Stimulated activated CD8-positive, alpha-beta memory T cell treated with anti-CD3 and anti-CD28 coated beads, Interleukin-15, amount 100 ng/mL, for 4 hours (primary cell): ENCODE measurements around the gene DHRSX.
"Not testable (repeated sequence)": the region's sequence is repeated elsewhere in the genome, so short reads cannot be mapped to it uniquely, and the experiment has no call there.

Experiments
- DNase-seq, 2 donors: peaks; one replicate each; pipeline ENCODE4 v3.0.0-alpha.2; 2020; ENCODE audit warnings: low read depth in 2 of 2

Gene DHRSX

GRCh38 chrX:2214138-2214823, 286.5 kb downstream of the DHRSX start:
- DNase-seq, result not testable (repeated sequence)

GRCh38 chrX:2211667-2212066, 289.1 kb downstream of the DHRSX start:
- not testable (repeated sequence) for DNase-seq

- DNase-seq, result no peak
Observed at GRCh38 chrX:2193273-2193592, 307.5 kb downstream of the DHRSX start.

- DNase-seq, result no peak
Observed at GRCh38 chrX:2192584-2193272, 308.0 kb downstream of the DHRSX start.

- DNase-seq, result no peak
Observed at GRCh38 chrX:2188840-2189239, 311.9 kb downstream of the DHRSX start.

GRCh38 chrX:2188330-2188792, 312.4 kb downstream of the DHRSX start:
- DNase-seq, result no peak

- no peak for DNase-seq
Observed at GRCh38 chrX:2187352-2188115, 313.2 kb downstream of the DHRSX start.

- no peak for DNase-seq
Observed at GRCh38 chrX:2185341-2186082, 315.3 kb downstream of the DHRSX start.

GRCh38 chrX:2184089-2184488, 316.7 kb downstream of the DHRSX start:
- DNase-seq, result no peak

GRCh38 chrX:2183193-2183725, 317.5 kb downstream of the DHRSX start:
- DNase-seq, result no peak

GRCh38 chrX:2177541-2177940, 323.2 kb downstream of the DHRSX start:
- no peak for DNase-seq

- DNase-seq, result no peak
Observed at GRCh38 chrX:2176733-2177132, 324.0 kb downstream of the DHRSX start.

- DNase-seq, result no peak
Observed at GRCh38 chrX:2176274-2176673, 324.5 kb downstream of the DHRSX start.

- DNase-seq, result no peak
Observed at GRCh38 chrX:2172359-2172758, 328.4 kb downstream of the DHRSX start.
